CD4-positive, alpha-beta T cell treated with Interleukin-4 for 4 hours (primary cell): ENCODE data around the gene ACKR3.

Experiments used
- DNase-seq: peaks from one replicate; pipeline ENCODE4 v3.0.0-alpha.2; 2020

ACKR3 gene

DNA sequence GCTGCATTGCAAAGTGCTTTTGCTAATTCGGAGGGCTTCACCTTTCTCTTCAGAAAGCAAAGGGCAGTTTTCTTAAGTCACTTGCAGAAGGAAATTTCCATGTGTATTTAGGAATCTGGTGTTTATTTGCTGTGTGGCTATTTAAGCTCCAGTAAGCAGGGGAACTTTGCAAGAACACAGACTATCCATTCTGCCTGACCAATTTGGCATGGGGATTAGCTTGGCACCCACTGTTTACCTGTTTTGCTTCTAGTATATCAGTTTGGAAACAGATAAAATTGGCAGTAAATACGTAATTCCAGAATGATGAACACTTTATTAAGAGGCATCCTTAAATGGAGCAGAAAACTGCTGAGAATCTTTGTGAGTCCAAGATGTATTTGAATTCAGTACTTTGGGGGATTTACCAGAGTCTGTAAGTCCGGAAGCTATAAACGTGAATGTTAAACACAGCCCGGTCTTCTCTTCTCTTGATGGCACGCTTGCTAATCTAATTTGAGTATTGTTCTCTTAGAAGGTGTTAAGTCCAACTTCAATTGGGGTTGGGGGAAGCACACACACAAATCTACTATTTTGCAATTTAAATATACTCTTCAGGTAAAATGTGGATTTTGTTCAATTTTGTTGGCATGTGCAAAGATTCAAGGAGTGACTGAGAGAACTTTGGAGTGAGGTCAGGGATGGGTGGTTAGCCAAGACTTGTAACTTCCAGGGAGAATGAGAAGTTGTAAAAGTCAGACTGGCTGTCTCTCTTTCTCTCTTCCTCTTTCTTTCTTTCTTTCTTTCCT is 650 bp downstream of the ACKR3 start:
- no peak for DNase-seq

GRCh38 chr2:236571145-236571544 is 1.5 kb downstream of the ACKR3 start:
- DNase-seq = no peak

- no peak for DNase-seq
Observed at GRCh38 chr2:236572482-236572881, 2.9 kb downstream of the ACKR3 start.

- DNase-seq = no peak
Observed at GRCh38 chr2:236573066-236573929, 3.7 kb downstream of the ACKR3 start.

GRCh38 chr2:236574000-236574399 is 4.4 kb downstream of the ACKR3 start:
- DNase-seq = no peak

DNA sequence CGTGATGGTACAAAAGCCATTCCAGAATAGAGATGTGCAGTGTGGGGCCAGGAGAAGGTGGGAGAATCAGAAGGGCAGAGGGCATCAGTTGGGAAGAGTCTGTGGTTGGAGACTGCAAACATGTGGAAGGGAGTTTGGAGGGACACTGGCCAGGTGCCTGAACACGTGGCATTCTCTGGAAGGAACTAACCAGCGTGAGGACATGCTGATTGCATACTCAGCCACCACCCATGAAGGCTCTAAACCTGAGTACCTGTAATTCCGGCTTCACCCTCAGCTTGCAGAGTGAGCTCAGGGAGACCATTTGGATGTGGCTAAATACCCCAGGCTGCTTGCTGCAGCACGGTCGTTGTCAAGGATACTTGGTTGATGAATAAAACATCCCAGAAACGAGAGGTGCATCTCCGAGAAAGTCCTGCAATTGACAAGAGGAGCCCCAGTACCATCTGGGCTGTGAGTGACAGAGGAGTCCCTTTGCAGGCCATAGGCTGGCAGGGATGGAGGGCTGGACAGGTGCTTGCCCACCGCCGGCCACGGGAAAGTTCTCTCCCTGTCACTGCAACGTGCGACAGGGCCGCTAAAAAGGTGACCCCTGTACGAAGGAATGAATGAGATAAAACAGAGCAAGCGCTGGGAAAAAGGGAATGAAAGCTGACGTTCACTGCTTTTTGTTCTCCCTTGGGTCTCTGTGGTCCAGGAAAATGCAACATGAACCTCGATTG is 5.0 kb downstream of the ACKR3 start:
- no peak for DNase-seq

GRCh38 chr2:236575510-236575909 is 5.9 kb downstream of the ACKR3 start:
- DNase-seq = no peak

GRCh38 chr2:236576087-236576486 is 6.5 kb downstream of the ACKR3 start:
- DNase-seq = no peak

GRCh38 chr2:236576953-236577352 is 7.3 kb downstream of the ACKR3 start:
- DNase-seq = no peak

DNA sequence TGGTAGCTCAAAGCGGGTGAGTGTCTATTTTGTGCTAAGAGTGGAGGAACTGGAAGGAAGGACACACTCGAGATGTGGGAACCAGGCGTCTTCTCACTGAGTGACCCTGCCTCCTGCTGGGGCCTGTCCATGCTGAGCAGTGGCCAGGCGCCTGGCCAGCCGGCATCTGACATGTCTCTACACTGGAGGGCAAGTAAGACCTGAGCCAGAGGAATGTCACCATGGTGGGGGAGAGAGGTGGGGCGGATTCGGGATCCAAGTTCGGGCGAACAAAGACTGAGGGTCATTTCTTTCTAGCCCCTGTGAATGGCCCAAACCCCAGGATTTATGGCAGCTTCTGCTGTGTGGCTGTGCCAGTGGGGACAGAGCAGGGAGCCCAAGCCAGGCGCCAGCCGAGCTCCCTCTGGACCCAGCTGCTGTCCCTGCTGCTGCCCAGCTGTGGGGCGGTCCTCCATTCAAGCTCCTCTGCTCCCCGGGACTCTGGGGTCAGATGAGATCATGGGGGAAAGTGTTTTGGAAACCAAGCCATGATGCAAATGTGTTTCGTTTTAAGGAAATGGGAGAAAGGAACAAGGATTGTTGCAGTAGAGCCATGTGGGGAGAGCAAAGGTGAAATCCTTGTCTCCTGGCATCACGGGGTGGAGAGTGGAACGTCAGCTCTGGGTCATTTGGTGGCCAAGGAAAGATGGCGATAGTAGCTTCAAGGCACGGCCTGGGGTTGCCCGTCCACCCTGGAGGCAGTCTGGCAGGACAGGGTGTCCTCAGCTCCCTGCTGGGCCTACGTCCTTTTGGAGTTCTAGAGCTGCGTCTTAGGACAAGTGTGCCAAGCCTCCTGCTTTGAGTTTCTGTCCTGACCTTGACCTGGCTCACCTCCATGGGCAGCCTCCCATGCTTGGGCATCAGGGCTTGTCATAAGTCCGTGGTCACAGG is 8.1 kb downstream of the ACKR3 start:
- no peak for DNase-seq

GRCh38 chr2:236578411-236578846 is 8.8 kb downstream of the ACKR3 start:
- no peak for DNase-seq

DNA sequence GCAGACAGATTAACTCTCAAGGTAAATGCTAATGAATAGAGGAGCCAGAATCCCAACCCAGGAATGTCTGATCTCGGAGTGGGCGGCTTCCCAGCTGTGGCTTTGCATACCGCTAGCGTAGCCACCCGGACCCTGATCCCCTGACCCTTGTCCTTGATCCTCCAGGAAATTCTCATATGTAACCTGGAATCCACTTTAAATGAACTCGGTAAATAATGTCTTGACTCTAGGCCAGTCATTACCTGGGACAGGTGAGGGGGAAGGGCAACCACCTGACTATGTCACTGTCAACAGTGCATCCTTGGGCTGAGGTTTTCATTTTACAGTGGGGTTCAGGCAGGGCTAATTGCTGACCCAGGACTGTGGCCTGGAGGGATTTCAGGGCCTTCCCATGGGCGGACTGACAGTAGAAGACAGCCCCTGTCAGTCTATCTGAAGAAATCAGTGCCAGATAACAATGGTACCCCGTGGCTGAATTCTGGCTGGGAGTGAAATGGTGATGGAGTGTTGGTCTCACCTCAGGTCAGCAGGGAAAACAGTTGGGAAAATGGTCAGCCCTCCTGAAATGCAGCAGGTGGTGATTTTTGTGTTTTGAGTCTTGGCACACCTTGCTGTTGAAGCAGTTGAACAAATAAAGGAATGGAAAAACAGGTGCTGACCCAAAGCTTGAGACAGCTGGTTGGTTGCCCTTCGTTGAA is 9.6 kb downstream of the ACKR3 start:
- DNase-seq = no peak

DNA sequence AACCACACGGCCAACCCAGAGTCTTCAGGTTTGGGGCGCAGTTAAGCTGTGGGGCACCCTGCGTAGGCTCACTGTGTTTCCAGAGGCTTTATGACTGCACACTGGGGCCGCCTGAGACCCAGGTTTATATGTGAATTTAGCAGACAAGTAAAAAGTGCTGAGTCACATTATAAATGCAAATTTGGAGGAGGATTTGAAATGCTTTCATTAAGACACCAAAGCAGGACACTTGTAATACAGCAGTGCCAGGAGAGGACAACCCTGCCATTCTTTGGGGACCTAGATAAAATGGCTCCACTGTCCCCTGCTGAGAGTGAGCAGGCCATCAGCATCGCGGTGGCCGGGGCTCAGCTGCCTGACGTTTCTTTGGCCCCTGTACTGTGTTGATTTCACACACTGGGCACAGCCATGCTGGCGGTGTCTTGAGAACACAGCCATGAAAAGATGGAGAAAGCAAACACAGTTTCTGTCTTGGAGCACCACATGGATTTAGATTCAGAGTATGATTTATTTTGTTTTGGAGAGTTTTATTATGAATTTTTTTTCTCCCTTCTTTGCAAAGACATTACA is 10.2 kb downstream of the ACKR3 start:
- no peak for DNase-seq

GRCh38 chr2:236580746-236581355 is 11.2 kb downstream of the ACKR3 start:
- no peak for DNase-seq

GRCh38 chr2:236581546-236581945 is 11.9 kb downstream of the ACKR3 start:
- DNase-seq = no peak

- no peak for DNase-seq
Observed at GRCh38 chr2:236582968-236583367, 13.3 kb downstream of the ACKR3 start.

DNA sequence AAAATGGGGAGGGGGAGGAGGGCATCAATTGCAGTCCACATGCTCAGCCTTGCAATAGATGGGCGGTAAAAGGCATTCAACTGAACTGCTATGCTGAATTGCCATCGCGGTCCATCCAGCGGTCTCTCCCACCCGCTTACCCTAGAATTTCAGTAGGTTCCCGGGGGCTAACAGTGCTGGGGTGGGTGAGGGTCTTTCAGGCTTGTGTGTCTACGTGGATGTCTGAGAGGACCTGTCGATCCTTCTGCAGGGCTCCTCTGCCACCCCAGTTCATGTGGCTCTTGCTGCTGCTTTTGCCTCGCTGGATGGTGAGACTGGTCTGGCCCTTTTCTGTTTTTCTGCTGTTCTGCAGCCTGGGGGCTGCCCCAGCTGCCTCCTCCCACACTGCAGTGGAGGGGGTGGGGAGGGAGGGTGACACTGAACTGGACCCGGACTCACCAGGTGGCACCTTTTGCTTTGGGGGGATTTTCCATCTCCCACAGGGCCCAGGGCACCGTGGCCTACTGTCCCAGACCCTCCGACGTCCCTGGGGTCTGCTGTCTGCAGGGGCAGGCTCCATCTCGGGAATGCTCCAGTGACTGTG is 14.1 kb downstream of the ACKR3 start:
- no peak for DNase-seq

GRCh38 chr2:236584521-236585384 is 15.1 kb downstream of the ACKR3 start:
- DNase-seq = no peak

- DNase-seq = no peak
Observed at GRCh38 chr2:236585966-236586365, 16.3 kb downstream of the ACKR3 start.
